ENCODE results near the gene ANKRD27. TPM values are rescaled to one million over a fixed set of nuclear protein-coding genes. Genes with fewer than 3 reads are reported as not detected.
"Not testable (repeated sequence)": the region's sequence is repeated elsewhere in the genome, so short reads cannot be mapped to it uniquely, and the experiment has no call there.

ANKRD27 gene
- total RNA-seq, 1 donor from 2014 or later = 36.4 TPM

DNA sequence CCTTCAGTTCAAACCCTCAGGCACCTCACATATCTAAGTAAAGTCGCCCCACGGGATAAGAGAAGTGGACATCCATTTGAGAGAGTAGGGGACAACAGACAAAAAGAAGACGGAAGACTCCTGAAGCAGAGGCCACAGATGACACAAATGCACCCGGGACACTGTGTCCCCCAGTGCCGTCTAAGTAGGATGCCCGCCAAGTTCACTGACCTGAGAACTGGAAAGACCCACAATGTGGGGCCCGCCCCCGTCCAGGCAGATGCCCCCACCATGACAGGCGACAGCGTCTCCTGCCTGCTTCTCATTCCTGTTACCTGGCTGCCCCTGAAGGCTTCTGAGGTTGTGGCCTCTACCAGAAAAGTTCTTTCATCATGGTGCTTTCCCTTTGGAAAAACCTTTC lies 16.9 kb downstream of the ANKRD27 start:
- no peak for DNase-seq (ENCODE audit: low spot score, unreplicated experiment)
- TF ChIP-seq, protein P1, sequence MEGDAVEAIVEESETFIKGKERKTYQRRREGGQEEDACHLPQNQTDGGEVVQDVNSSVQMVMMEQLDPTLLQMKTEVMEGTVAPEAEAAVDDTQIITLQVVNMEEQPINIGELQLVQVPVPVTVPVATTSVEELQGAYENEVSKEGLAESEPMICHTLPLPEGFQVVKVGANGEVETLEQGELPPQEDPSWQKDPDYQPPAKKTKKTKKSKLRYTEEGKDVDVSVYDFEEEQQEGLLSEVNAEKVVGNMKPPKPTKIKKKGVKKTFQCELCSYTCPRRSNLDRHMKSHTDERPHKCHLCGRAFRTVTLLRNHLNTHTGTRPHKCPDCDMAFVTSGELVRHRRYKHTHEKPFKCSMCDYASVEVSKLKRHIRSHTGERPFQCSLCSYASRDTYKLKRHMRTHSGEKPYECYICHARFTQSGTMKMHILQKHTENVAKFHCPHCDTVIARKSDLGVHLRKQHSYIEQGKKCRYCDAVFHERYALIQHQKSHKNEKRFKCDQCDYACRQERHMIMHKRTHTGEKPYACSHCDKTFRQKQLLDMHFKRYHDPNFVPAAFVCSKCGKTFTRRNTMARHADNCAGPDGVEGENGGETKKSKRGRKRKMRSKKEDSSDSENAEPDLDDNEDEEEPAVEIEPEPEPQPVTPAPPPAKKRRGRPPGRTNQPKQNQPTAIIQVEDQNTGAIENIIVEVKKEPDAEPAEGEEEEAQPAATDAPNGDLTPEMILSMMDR (IDR thresholded peaks at IDR 0.05; ENCODE audit: unreplicated experiment) = no peak
- no peaks in the 10 kb centered on the region for H3K9me3 Mint-ChIP-seq (ENCODE audit: low read depth)
- H3K36me3 Mint-ChIP-seq (ENCODE audit: insufficient read depth) = peaks cover 6% of the 10 kb centered on the region
- H3K4me1 Mint-ChIP-seq (ENCODE audit: low read depth) = peaks cover 2% of the 10 kb centered on the region
- H3K27ac Mint-ChIP-seq = no peak overlapping the region
- no peak overlapping the region for H3K4me3 Mint-ChIP-seq (ENCODE audit: low read depth)
- H3K27me3 Mint-ChIP-seq = no peaks in the 10 kb centered on the region

DNA sequence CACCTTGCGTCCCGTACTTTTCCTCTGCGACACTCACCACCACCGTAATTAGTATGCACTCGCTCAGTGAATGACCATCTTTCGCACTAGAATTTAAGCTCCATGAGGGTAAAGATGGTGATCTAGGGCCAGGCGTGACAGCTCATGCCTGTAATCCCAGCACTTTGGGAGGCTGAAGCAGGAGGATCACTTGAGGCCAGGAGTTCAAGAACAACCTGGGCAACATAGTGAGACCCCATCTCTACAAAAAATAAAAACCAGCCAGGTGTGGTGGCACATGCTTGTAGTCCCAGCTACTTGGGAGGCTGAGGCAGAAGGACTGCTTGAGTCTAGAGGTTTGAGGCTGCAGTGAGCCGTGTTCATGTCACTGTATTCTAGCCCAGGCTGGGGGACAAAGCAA lies 18.6 kb downstream of the ANKRD27 start:
- not testable (repeated sequence) for H3K36me3 Mint-ChIP-seq (ENCODE audit: insufficient read depth); H3K27ac Mint-ChIP-seq; H3K4me1 Mint-ChIP-seq (ENCODE audit: low read depth); H3K4me3 Mint-ChIP-seq (ENCODE audit: low read depth); DNase-seq (ENCODE audit: low spot score, unreplicated experiment); H3K27me3 Mint-ChIP-seq; H3K9me3 Mint-ChIP-seq (ENCODE audit: low read depth)

DNA sequence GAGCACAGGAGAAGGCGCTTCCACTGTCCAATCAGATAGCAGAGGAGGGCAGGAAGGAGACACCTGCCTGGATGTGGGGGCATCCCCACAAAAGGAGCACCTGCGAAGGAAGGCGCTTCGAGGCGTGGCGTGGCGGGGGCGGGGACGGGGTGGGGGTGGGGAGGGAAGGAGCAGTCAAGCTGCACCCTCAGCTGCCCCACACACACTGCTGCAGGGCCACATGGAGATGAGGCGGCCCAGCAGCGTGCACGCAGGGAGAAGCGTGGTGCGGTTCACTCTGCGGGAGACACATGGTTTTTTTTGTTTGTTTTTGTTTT lies 21.4 kb downstream of the ANKRD27 start:
- H3K9me3 Mint-ChIP-seq (ENCODE audit: low read depth) = no peaks in the 10 kb centered on the region
- H3K27ac Mint-ChIP-seq = no peak overlapping the region
- TF ChIP-seq, protein P1 (IDR thresholded peaks at IDR 0.05; ENCODE audit: unreplicated experiment) = no peak
- peaks cover 4% of the 10 kb centered on the region for H3K4me1 Mint-ChIP-seq (ENCODE audit: low read depth)
- no peaks in the 10 kb centered on the region for H3K27me3 Mint-ChIP-seq
- peaks cover 7% of the 10 kb centered on the region for H3K36me3 Mint-ChIP-seq (ENCODE audit: insufficient read depth)
- no peak for DNase-seq (ENCODE audit: low spot score, unreplicated experiment)
- no peak overlapping the region for H3K4me3 Mint-ChIP-seq (ENCODE audit: low read depth)

DNA sequence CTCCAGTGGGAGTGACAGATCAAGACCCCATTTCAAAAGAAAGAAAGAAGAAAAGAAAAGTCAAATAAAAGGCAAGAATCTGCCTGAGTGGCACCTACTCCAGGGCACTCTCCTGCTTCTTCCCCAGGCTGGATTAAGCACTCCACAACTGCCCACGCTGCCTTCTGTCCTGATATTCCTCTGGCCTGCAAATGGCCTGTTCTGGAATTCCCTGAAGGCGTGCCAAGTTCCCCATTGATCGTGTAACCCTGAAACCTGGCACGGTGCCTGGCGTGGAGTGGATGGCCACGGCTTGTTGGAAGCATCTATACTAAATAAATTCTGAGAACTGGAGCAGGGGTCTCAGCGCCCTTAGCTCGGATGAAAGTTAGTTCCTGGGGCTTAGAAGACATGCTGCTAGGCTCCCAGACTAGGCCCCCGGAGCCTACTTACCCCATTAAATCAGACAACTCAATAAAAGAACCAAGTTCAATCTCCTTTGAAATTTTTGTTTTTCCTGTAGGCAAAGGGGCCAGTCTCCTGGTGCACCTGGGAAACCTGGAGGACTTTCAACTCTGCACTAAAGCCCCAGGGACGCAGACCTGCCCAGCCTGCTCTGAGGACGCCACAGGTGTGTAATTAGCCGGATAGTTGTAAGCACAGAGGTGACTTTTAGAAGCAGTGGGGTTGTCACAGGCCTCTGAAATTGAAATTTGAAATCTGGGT lies 21.9 kb downstream of the ANKRD27 start:
- H3K36me3 Mint-ChIP-seq (ENCODE audit: insufficient read depth) = peaks cover 10% of the 10 kb centered on the region
- TF ChIP-seq, protein P1 (IDR thresholded peaks at IDR 0.05; ENCODE audit: unreplicated experiment) = no peak
- no peak for DNase-seq (ENCODE audit: low spot score, unreplicated experiment)
- H3K9me3 Mint-ChIP-seq (ENCODE audit: low read depth) = no peaks in the 10 kb centered on the region
- no peaks in the 10 kb centered on the region for H3K27me3 Mint-ChIP-seq
- no peak overlapping the region for H3K4me3 Mint-ChIP-seq (ENCODE audit: low read depth)
- peaks cover 4% of the 10 kb centered on the region for H3K4me1 Mint-ChIP-seq (ENCODE audit: low read depth)
- no peak overlapping the region for H3K27ac Mint-ChIP-seq

DNA sequence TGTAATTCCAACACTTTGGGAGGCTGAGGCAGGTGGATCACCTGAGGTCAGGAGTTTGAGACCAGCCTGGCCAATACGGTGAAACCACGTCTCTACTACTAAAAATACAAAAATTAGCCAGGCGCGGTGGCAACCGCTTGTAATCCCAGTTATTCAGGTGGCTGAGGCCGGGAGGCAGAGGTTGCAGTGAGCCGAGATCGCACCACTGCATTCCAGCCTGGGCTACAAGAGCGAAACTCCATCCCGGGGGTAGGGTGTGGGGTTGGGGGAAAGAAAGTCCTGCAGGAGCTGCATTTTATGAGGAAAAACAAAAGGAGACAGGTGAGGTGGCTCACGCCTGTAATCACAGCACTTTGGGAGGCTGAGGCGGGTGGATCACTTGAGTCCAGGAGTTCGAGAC lies 22.6 kb downstream of the ANKRD27 start:
- H3K27me3 Mint-ChIP-seq; H3K27ac Mint-ChIP-seq; H3K4me3 Mint-ChIP-seq (ENCODE audit: low read depth); DNase-seq (ENCODE audit: low spot score, unreplicated experiment); H3K4me1 Mint-ChIP-seq (ENCODE audit: low read depth); H3K9me3 Mint-ChIP-seq (ENCODE audit: low read depth): not testable (repeated sequence)
- peaks cover 13% of the 10 kb centered on the region for H3K36me3 Mint-ChIP-seq (ENCODE audit: insufficient read depth)

DNA sequence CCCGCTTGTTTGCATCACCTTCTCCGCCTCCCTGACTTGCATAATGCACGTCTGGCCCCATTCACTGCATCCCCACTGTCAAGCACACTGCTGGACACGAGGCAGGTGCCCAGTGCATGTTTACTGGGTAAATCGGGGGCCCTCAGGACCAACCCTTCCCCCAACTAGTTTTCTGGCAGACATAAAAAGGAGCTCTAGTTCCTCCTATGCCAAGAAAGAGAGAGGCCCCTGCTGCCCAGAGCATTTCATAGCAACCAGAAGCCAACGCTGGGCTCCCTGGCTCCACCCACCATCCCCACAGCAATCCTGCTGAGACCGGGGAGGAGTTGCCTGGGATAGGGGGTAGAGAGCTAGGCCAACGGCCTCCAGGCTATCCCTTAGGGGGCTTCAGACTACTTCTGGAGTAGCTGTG lies 23.2 kb downstream of the ANKRD27 start:
- Mint-ChIP-seq H3K36me3 (ENCODE audit: insufficient read depth) (peaks cover 15% of the 10 kb centered on the region), H3K27me3 (no peaks in the 10 kb centered on the region), H3K4me3 (ENCODE audit: low read depth) (no peak overlapping the region), H3K4me1 (ENCODE audit: low read depth) (peaks cover 4% of the 10 kb centered on the region), H3K27ac (peak overlapping the region; percentile 33), H3K9me3 (ENCODE audit: low read depth) (no peaks in the 10 kb centered on the region)
- DNase-seq (ENCODE audit: low spot score, unreplicated experiment) = no peak
- TF ChIP-seq, protein P1 (IDR thresholded peaks at IDR 0.05; ENCODE audit: unreplicated experiment) = no peak

Data from progenitor cell of endocrine pancreas (in vitro differentiated cells).